H9 (cell line): ENCODE measurements around the gene HSPA2. TPM values are rescaled to one million over a fixed set of nuclear protein-coding genes. Genes with fewer than 3 reads are reported as not detected.
A peak's percentile ranks its signal among the peaks of the same experiment; 100 is the strongest.

ENCODE experiments used
- DNase-seq: peaks from one replicate; pipeline ENCODE4 v3.0.0-alpha.2; 2017
- H2AFZ ChIP-seq: one replicate; pipeline ENCODE4 v1.6.1; 2013; ENCODE audit warnings: mild to moderate bottlenecking, low read length, control low read depth, moderate library complexity
- H2AK5ac ChIP-seq: 2 replicates; pipeline ENCODE4 v1.6.1; 2013; ENCODE audit warnings: low read length, control low read depth, mixed read lengths; ENCODE audit not compliant: insufficient read length
- H2BK120ac ChIP-seq: one replicate; pipeline ENCODE4 v1.6.1; 2013; ENCODE audit warnings: low read depth, mild to moderate bottlenecking, low read length, control low read depth, inconsistent platforms; ENCODE audit not compliant: poor library complexity, severe bottlenecking
- H2BK12ac ChIP-seq: 2 replicates; pipeline ENCODE4 v1.6.1; 2013; ENCODE audit warnings: low read length, control low read depth, mixed read lengths, low read depth; ENCODE audit not compliant: insufficient read length
- H2BK15ac ChIP-seq: 2 replicates; pipeline ENCODE4 v1.6.1; 2013; ENCODE audit warnings: low read depth, low read length, control low read depth
- H2BK20ac ChIP-seq: one replicate; pipeline ENCODE4 v1.6.1; 2013; ENCODE audit warnings: low read depth, mild to moderate bottlenecking, low read length, control low read depth, inconsistent platforms; ENCODE audit not compliant: poor library complexity, severe bottlenecking
- H2BK5ac ChIP-seq: 2 replicates; pipeline ENCODE4 v1.6.1; 2013; ENCODE audit warnings: low read length, control low read depth, mixed read lengths; ENCODE audit not compliant: insufficient read length
- H3K14ac ChIP-seq: 2 replicates; pipeline ENCODE4 v1.6.1; 2013; ENCODE audit warnings: low read length, control low read depth; ENCODE audit not compliant: insufficient read depth
- H3K18ac ChIP-seq: 2 replicates; pipeline ENCODE4 v1.6.1; 2013; ENCODE audit warnings: low read depth, mild to moderate bottlenecking, mixed read lengths, low read length, control low read depth; ENCODE audit not compliant: insufficient read length
- H3K23ac ChIP-seq: 2 replicates; pipeline ENCODE4 v1.6.1; 2013; ENCODE audit warnings: low read length, control low read depth, mixed read lengths, low read depth; ENCODE audit not compliant: insufficient read length
- H3K23me2 ChIP-seq: 2 replicates; pipeline ENCODE4 v1.6.1; 2013; ENCODE audit warnings: low read depth, mild to moderate bottlenecking, mixed read lengths, low read length, control low read depth; ENCODE audit not compliant: insufficient read length, poor library complexity, severe bottlenecking
- H3K27ac ChIP-seq: 2 replicates; pipeline ENCODE4 v1.5.1; 2013; ENCODE audit warnings: low read length, control low read depth, mixed read lengths, low read depth; ENCODE audit not compliant: insufficient read length
- H3K27me3 ChIP-seq: 2 replicates; pipeline ENCODE4 v1.6.1; 2013; ENCODE audit warnings: low read length, control low read depth, inconsistent platforms; ENCODE audit not compliant: insufficient read depth
- H3K4ac ChIP-seq: 2 replicates; pipeline ENCODE4 v1.6.1; 2013; ENCODE audit warnings: low read depth, mild to moderate bottlenecking, control low read depth, inconsistent platforms, low read length, moderate library complexity
- H3K4me1 ChIP-seq: 2 replicates; pipeline ENCODE4 v1.6.1; 2013; ENCODE audit warnings: low read length, control low read depth, inconsistent platforms; ENCODE audit not compliant: insufficient read depth
- H3K4me2 ChIP-seq: 2 replicates; pipeline ENCODE4 v1.6.1; 2013; ENCODE audit warnings: low read length, control low read depth, mixed read lengths; ENCODE audit not compliant: insufficient read length, insufficient read depth
- H3K56ac ChIP-seq: 2 replicates; pipeline ENCODE4 v1.6.1; 2013; ENCODE audit warnings: low read depth, mild to moderate bottlenecking, mixed read lengths, low read length, control low read depth; ENCODE audit not compliant: insufficient read length
- H3K79me1 ChIP-seq: 2 replicates; pipeline ENCODE4 v1.6.1; 2013; ENCODE audit warnings: low read depth, mild to moderate bottlenecking, moderate library complexity, low read length, control low read depth, inconsistent platforms; ENCODE audit not compliant: insufficient read depth, poor library complexity, severe bottlenecking
- H3K79me2 ChIP-seq: 2 replicates; pipeline ENCODE4 v1.6.1; 2013; ENCODE audit warnings: low read length, control low read depth, inconsistent platforms; ENCODE audit not compliant: insufficient read depth
- H3K9ac ChIP-seq: 2 replicates; pipeline ENCODE4 v1.6.1; 2013; ENCODE audit warnings: low read length, control low read depth, mixed read lengths; ENCODE audit not compliant: insufficient read length; ENCODE audit errors: extremely low read depth
- H3K9me3 ChIP-seq: one replicate; pipeline ENCODE4 v1.6.1; 2013; ENCODE audit warnings: low read depth, low read length, inconsistent platforms; ENCODE audit not compliant: control insufficient read depth
- H3T11ph ChIP-seq: one replicate; pipeline ENCODE4 v1.6.1; 2013; ENCODE audit warnings: mild to moderate bottlenecking, low read length, control low read depth, inconsistent platforms
- H4K20me1 ChIP-seq: one replicate; pipeline ENCODE4 v1.6.1; 2013; ENCODE audit not compliant: control insufficient read depth, insufficient read length, insufficient read depth
- H4K5ac ChIP-seq: 2 replicates; pipeline ENCODE4 v1.6.1; 2013; ENCODE audit warnings: low read depth, mild to moderate bottlenecking, mixed read lengths, low read length, control low read depth; ENCODE audit not compliant: insufficient read length
- H4K8ac ChIP-seq: replicated peaks from 2 replicates; pipeline ENCODE4 v1.6.1; 2013; ENCODE audit warnings: low read length, control low read depth, mixed read lengths, low read depth; ENCODE audit not compliant: insufficient read length
- H4K91ac ChIP-seq: 2 replicates; pipeline ENCODE4 v1.6.1; 2013; ENCODE audit warnings: low read depth, mild to moderate bottlenecking, moderate library complexity, mixed read lengths, low read length, control low read depth; ENCODE audit not compliant: insufficient read length
- H3K27ac Mint-ChIP-seq, 3 experiments: 2 replicates in 2 of 3; 3 replicates in 1 of 3; pipeline ENCODE4 v1.8.0; 2020 to 2021; ENCODE audit warnings: mixed read lengths in 3 of 3, mild to moderate bottlenecking in 1 of 3, moderate library complexity in 1 of 3
- H3K27me3 Mint-ChIP-seq: 2 replicates; pipeline ENCODE4 v1.8.0; 2021; ENCODE audit warnings: low read depth, mild to moderate bottlenecking, moderate library complexity, mixed read lengths
- H3K36me3 Mint-ChIP-seq, 3 experiments: 2 replicates in 2 of 3; 3 replicates in 1 of 3; pipeline ENCODE4 v1.8.0; 2020 to 2021; ENCODE audit warnings: low read depth in 3 of 3, mixed read lengths in 3 of 3; ENCODE audit not compliant: insufficient read depth in 1 of 3
- H3K4me1 Mint-ChIP-seq, 2 experiments: 2 replicates each; pipeline ENCODE4 v1.8.0; 2020; ENCODE audit warnings: mixed read lengths in 2 of 2
- H3K4me3 Mint-ChIP-seq, 2 experiments: 2 replicates in 1 of 2; 3 replicates in 1 of 2; pipeline ENCODE4 v1.8.0; 2020 to 2021; ENCODE audit warnings: mild to moderate bottlenecking in 2 of 2, mixed read lengths in 2 of 2, moderate library complexity in 1 of 2
- H3K9me3 Mint-ChIP-seq, 2 experiments: 2 replicates in 1 of 2; 3 replicates in 1 of 2; pipeline ENCODE4 v1.8.0; 2020; ENCODE audit warnings: mild to moderate bottlenecking in 2 of 2, mixed read lengths in 2 of 2, moderate library complexity in 1 of 2
- WGBS: extraction: QIAGEN DNeasy Blood & Tissue Kit; methylation state at CpG from one replicate; pipeline ENCODE4 v1.1.7; 2013; ENCODE audit warnings: missing lambda C conversion rate, low lambda C conversion rate, mixed read lengths; ENCODE audit not compliant: insufficient read length; ENCODE audit errors: extremely low coverage; 5-methylcytosine and 5-hydroxymethylcytosine counted together
- total RNA-seq: library from RNA; stranded (reverse); gene quantifications from 2 replicates; pipeline ENCODE4 v1.2.1, GENCODE V29; 2021
- TF ChIP-seq, protein P1 (sequence below): fragments of 200-600 bp; sonication (generic); conservative IDR thresholded peaks from 3 replicates; pipeline ENCODE4 v1.8.0; 2021; ENCODE audit warnings: antibody characterized with exemption, mild to moderate bottlenecking

HSPA2 gene
- total RNA-seq, 1 experiment from 2014 or later, result 25.8 TPM

- Mint-ChIP-seq H3K27ac (peak overlapping the region in 2 of 3 experiments; percentile 9 to 63; a peak in 4 of 7 replicates), H3K36me3 (no peaks in the 10 kb centered on the region), H3K4me3 (no peak overlapping the region), H3K27me3 (no peaks in the 10 kb centered on the region), H3K4me1 (peaks cover 10 to 16% of the 10 kb centered on the region in 2 experiments), H3K9me3 (no peaks in the 10 kb centered on the region)
- H3K14ac ChIP-seq, result no peak overlapping the region; the same call in 1 of the 2 replicates
- no peak overlapping the region for H3T11ph ChIP-seq
- H3K27ac ChIP-seq, result no peak overlapping the region
- no peak overlapping the region for H2BK15ac ChIP-seq
- H4K8ac ChIP-seq, result no peak overlapping the region
- H3K23ac ChIP-seq, result no peak overlapping the region
- no peak overlapping the region for H2AFZ ChIP-seq
- peak overlapping the region; percentile 63 for H3K18ac ChIP-seq
- no peaks in the 10 kb centered on the region for H3K27me3 ChIP-seq
- H2BK12ac ChIP-seq, result peak overlapping the region; percentile 14
- no peaks in the 10 kb centered on the region for H3K23me2 ChIP-seq
- H2AK5ac ChIP-seq, result no peak overlapping the region
- no peaks in the 10 kb centered on the region for H4K20me1 ChIP-seq
- H3K9ac ChIP-seq, result no peak overlapping the region
- H2BK5ac ChIP-seq, result no peak overlapping the region
- no peak overlapping the region for H3K56ac ChIP-seq
- no peak overlapping the region for H4K5ac ChIP-seq
- TF ChIP-seq, protein P1, sequence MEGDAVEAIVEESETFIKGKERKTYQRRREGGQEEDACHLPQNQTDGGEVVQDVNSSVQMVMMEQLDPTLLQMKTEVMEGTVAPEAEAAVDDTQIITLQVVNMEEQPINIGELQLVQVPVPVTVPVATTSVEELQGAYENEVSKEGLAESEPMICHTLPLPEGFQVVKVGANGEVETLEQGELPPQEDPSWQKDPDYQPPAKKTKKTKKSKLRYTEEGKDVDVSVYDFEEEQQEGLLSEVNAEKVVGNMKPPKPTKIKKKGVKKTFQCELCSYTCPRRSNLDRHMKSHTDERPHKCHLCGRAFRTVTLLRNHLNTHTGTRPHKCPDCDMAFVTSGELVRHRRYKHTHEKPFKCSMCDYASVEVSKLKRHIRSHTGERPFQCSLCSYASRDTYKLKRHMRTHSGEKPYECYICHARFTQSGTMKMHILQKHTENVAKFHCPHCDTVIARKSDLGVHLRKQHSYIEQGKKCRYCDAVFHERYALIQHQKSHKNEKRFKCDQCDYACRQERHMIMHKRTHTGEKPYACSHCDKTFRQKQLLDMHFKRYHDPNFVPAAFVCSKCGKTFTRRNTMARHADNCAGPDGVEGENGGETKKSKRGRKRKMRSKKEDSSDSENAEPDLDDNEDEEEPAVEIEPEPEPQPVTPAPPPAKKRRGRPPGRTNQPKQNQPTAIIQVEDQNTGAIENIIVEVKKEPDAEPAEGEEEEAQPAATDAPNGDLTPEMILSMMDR, result no peak
- WGBS, result no CpG with 5 or more reads among the region's 5 CpGs
- no peak overlapping the region for H3K4ac ChIP-seq
- no peak overlapping the region for H4K91ac ChIP-seq
- DNase-seq, result peak; percentile 36
- H2BK20ac ChIP-seq, result no peak overlapping the region
- no peaks in the 10 kb centered on the region for H3K79me2 ChIP-seq
- no peaks in the 10 kb centered on the region for H3K4me1 ChIP-seq
- H2BK120ac ChIP-seq, result no peak overlapping the region
- no peaks in the 10 kb centered on the region for H3K9me3 ChIP-seq
- no peak overlapping the region for H3K4me2 ChIP-seq
- H3K79me1 ChIP-seq, result no peaks in the 10 kb centered on the region
Observed at GRCh38 chr14:64566651-64567122, 26.1 kb downstream of the HSPA2 start.
